Omental fat pad (tissue), 4 donors: ENCODE results near the gene SPA17. TPM values are rescaled to one million over a fixed set of nuclear protein-coding genes. Genes with fewer than 3 reads are reported as not detected.

Experiments used
- ATAC-seq: fragments of 150-250 bp; one replicate; pipeline ENCODE4 v1.9.1; 2016; ENCODE audit warnings: mild to moderate bottlenecking, moderate library complexity; ENCODE audit not compliant: low FRiP score
- DNase-seq: peaks from one replicate; pipeline ENCODE4 v3.0.0-alpha.2; 2019; ENCODE audit warnings: low spot score
- total RNA-seq, 4 donors: library from RNA; depleted of rRNA; stranded (reverse); fragments of >200 nt; gene quantifications; one replicate each; pipeline ENCODE4 v1.1.0, GENCODE V29; 2016
- TF ChIP-seq, protein P1 (sequence below), 3 donors: fragments of 450-650 bp; IDR thresholded peaks; one replicate each; pipeline ENCODE4 v1.5.1; 2016 to 2017; ENCODE audit warnings: antibody characterized with exemption in 3 of 3, mild to moderate bottlenecking in 3 of 3, moderate library complexity in 2 of 3

SPA17 gene
- total RNA-seq, 4 donors from 2014 or later: 2.8 to 4.8 (median 4.3) TPM

DNA sequence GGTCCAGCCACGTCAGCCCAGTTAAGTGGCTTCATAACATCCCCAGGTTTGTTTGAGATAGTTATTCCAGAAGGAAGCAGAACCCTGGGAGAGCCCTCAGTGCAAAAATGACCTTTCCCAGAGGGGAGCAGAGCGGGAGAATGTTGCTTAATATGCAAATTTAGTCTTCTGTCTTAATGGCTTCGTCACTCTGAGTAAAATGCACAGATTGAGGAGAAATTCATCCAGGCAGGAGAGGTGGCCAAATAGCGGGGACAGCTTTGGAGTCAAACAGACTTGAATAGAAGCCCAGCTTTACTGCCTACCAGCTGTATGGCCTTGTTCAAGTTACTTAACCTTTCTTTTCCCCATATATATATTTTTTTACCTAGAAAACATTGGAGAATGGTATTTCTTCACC is 53.8 kb downstream of the SPA17 start:
- no peak for ATAC-seq
- TF ChIP-seq, protein P1, sequence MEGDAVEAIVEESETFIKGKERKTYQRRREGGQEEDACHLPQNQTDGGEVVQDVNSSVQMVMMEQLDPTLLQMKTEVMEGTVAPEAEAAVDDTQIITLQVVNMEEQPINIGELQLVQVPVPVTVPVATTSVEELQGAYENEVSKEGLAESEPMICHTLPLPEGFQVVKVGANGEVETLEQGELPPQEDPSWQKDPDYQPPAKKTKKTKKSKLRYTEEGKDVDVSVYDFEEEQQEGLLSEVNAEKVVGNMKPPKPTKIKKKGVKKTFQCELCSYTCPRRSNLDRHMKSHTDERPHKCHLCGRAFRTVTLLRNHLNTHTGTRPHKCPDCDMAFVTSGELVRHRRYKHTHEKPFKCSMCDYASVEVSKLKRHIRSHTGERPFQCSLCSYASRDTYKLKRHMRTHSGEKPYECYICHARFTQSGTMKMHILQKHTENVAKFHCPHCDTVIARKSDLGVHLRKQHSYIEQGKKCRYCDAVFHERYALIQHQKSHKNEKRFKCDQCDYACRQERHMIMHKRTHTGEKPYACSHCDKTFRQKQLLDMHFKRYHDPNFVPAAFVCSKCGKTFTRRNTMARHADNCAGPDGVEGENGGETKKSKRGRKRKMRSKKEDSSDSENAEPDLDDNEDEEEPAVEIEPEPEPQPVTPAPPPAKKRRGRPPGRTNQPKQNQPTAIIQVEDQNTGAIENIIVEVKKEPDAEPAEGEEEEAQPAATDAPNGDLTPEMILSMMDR (IDR thresholded peaks at IDR 0.05): no peak
- no peak for DNase-seq

GRCh38 chr11:124728134-124728533 is 54.4 kb downstream of the SPA17 start:
- ATAC-seq (no peak), DNase-seq (no peak)
- TF ChIP-seq, protein P1 (IDR thresholded peaks at IDR 0.05): no peak

- DNase-seq: no peak
- TF ChIP-seq, protein P1 (IDR thresholded peaks at IDR 0.05): no peak
- no peak for ATAC-seq
Observed at GRCh38 chr11:124729571-124729970, 55.9 kb downstream of the SPA17 start.

DNA sequence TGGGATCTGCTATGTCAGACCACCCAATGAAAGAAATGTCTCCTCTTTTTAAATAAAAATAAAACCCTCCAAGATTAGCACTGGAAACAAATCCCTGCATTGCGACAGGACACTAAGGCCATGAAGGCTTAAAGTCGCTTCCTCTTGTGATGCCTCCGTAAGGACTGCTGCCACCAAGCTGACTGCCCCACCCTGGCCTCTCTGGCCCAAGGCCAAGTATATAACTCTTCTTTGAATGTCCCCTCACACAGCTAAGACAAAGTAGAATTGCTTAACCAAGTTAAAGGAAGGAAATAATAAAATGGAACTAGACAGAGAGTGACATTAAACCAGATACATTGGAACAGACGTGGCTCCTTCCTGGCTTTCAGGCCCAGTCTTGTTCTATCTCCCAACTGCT is 58.5 kb downstream of the SPA17 start:
- TF ChIP-seq, protein P1 (IDR thresholded peaks at IDR 0.05): no peak
- ATAC-seq (no peak), DNase-seq (no peak)

GRCh38 chr11:124736736-124737135 is 63.0 kb downstream of the SPA17 start:
- no peak for DNase-seq
- no peak for ATAC-seq
- TF ChIP-seq, protein P1 (IDR thresholded peaks at IDR 0.05): no peak

GRCh38 chr11:124737638-124738305 is 64.1 kb downstream of the SPA17 start:
- no peak for ATAC-seq
- no peak for DNase-seq
- TF ChIP-seq, protein P1 (IDR thresholded peaks at IDR 0.05): no peak

- DNase-seq: no peak
Observed at GRCh38 chr11:124738713-124739478, 65.2 kb downstream of the SPA17 start.

More at GRCh38 chr11:124738713-124739478, 65.2 kb downstream of the SPA17 start:
- no peak for ATAC-seq
- TF ChIP-seq, protein P1 (IDR thresholded peaks at IDR 0.05): no peak
